ENCODE measurements around the gene FAS.
"Not testable (repeated sequence)": the region's sequence is repeated elsewhere in the genome, so short reads cannot be mapped to it uniquely, and the experiment has no call there.

GRCh38 chr10:89021526-89021925 is 30.9 kb downstream of the FAS start:
- TF ChIP-seq CTCF, POLR2A (IDR thresholded peaks at IDR 0.05): not testable (repeated sequence)
